ENCODE results near the gene EDEM2. TPM values are rescaled to one million over a fixed set of nuclear protein-coding genes. Genes with fewer than 3 reads are reported as not detected.

The EDEM2 gene
- total and polyA plus RNA-seq, 2 of the 4 experiments (the other 2 are of a cell fraction) = 19.0 to 27.4 TPM

DNA sequence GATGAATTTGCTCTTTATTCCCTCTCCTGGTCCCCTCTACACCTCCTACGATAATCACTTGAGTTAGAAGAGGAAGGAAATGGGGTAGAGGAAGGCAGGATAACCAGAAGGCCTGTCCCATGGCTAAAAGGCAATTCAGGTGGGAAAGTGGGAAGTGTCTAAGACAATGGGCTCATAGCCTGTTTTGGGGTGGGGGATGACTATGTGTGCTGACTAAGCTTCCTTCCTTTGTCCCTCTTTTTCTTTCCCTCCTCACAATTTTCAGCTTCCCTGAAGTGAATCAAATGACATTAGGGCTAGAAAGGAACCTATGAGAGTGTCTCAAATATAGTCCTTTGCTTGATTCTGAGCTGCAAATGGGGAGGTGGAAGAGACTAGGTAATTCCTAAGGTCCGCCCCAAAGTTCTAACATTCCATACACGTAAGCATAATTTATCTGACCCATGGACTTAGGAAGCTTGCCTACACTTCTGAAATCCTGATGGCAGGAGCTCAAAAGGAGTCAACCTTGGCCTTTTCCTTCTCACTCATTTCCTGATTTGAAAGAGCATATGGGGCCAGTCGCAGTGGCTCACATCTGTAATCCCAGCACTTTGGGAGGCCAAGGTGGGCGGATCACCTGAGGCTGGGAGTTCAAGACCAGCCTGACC lies 24.3 kb downstream of the EDEM2 start:
- no peak overlapping the region for H3K18ac ChIP-seq (ENCODE audit: low read depth, low read length)
- DNase-seq (no peak), ATAC-seq (ENCODE audit: low read depth) (no peak)
- H2BK120ac ChIP-seq (ENCODE audit: low read depth, low read length) = no peak overlapping the region
- no peak overlapping the region for H3K14ac ChIP-seq (replicated peaks; ENCODE audit: low read depth, low read length)
- 0 out of 2 replicates have a peak, but pooled peaks cover 2% of the 10 kb centered on the region for H4K20me1 ChIP-seq (ENCODE audit: insufficient read depth, low read length)
- no peak overlapping the region for H4K8ac ChIP-seq (ENCODE audit: low read depth in 2 of 2, low read length in 2 of 2)
- no peak overlapping the region for H2AFZ ChIP-seq (replicated peaks; ENCODE audit: low read length, poor library complexity)
- TF ChIP-seq CHD1 (IDR thresholded peaks at IDR 0.05; ENCODE audit: low read depth, low read length) (no peak), RFX5 (IDR thresholded peaks at IDR 0.05; ENCODE audit: low read depth, low read length) (no peak), CEBPB (IDR thresholded peaks at IDR 0.05; ENCODE audit: low read depth, low read length) (no peak), RAD21 (IDR thresholded peaks at IDR 0.05; ENCODE audit: low read length) (no peak), MXI1 (IDR thresholded peaks at IDR 0.05; ENCODE audit: borderline replicate concordance, low read depth, low read length) (no peak), BHLHE40 (IDR thresholded peaks at IDR 0.05; ENCODE audit: low read depth, low read length) (no peak), SMC3 (IDR thresholded peaks at IDR 0.05; ENCODE audit: low read depth, low read length) (no peak), RCOR1 (IDR thresholded peaks at IDR 0.05; ENCODE audit: insufficient replicate concordance, low read length) (no peak), CTCF (conservative IDR thresholded peaks at IDR 0.05; ENCODE audit: low read depth, low read length) (no peak), USF2 (IDR thresholded peaks at IDR 0.05; ENCODE audit: low read depth, low read length) (no peak), ELK1 (IDR thresholded peaks at IDR 0.05; ENCODE audit: borderline replicate concordance, low read depth, low read length) (no peak), MAFK (IDR thresholded peaks at IDR 0.05; ENCODE audit: low read depth, low read length) (no peak), NFE2L2 (IDR thresholded peaks at IDR 0.05; ENCODE audit: low read depth, low read length) (no peak), FOS (IDR thresholded peaks at IDR 0.05; ENCODE audit: low read depth, low read length) (no peak), POLR2A (IDR thresholded peaks at IDR 0.05; ENCODE audit: low read depth, low read length) (no peak), MAZ (IDR thresholded peaks at IDR 0.05; ENCODE audit: borderline replicate concordance, low read depth, low read length) (no peak)
- H3K27ac ChIP-seq (ENCODE audit: insufficient read depth, low read length) = no peak overlapping the region
- dilution Hi-C loops (cut with HindIII; ENCODE audit: low sequenced_read_pairs, unreplicated experiment) = no loop called here
- H2BK20ac ChIP-seq (ENCODE audit: low read depth, low read length) = no peak overlapping the region
- H3K4ac ChIP-seq (ENCODE audit: low read depth, low read length) = no peak overlapping the region
- BruUV-seq (replicated peaks) = no TSS peak
- H2AK5ac ChIP-seq (ENCODE audit: low read depth, low read length) = no peak overlapping the region
- H3K56ac ChIP-seq (ENCODE audit: extremely low read depth, insufficient read depth, low read length) = no peak overlapping the region
- intact Hi-C loops (cut with micrococcal nuclease) = no loop called here
- peaks cover 12% of the 10 kb centered on the region for H3K4me1 ChIP-seq (ENCODE audit: control insufficient read depth, insufficient read depth, low read length)
- H4K5ac ChIP-seq (ENCODE audit: low read depth, low read length) = no peak overlapping the region
- ChIA-PET CTCF (no interaction called here), POLR2A (ENCODE audit: unreplicated experiment) (no interaction called here)
- H4K91ac ChIP-seq (ENCODE audit: insufficient read depth, low read depth, low read length) = no peak overlapping the region
- in situ Hi-C loops (cut with MboI; ENCODE audit: low sequenced_read_pairs) = no loop called here
- H2BK15ac ChIP-seq (ENCODE audit: low read depth, low read length) = no peak overlapping the region
- H3K4me3 ChIP-seq (ENCODE audit: insufficient read depth, low read depth, low read length) = no peak overlapping the region
- no peak overlapping the region for H2BK5ac ChIP-seq (ENCODE audit: low read depth, low read length, poor library complexity, severe bottlenecking)
- H3K4me2 ChIP-seq (ENCODE audit: low read depth, low read length) = no peak overlapping the region
- no peak overlapping the region for H3K9ac ChIP-seq (ENCODE audit: low read depth, low read length)
- no CpG with 5 or more reads among the region's 5 CpGs for WGBS, 2 experiments (ENCODE audit: extremely low coverage in 2 of 2, insufficient read length in 1 of 2)
- H3K36me3 ChIP-seq (ENCODE audit: control insufficient read depth, insufficient read depth, low read length) = peaks cover 41% of the 10 kb centered on the region
- no peak overlapping the region for H2AK9ac ChIP-seq (replicated peaks; ENCODE audit: low read depth, low read length, poor library complexity)
- no peaks in the 10 kb centered on the region for H3K9me3 ChIP-seq (ENCODE audit: control insufficient read depth, insufficient read depth, low read length)
- H3K23ac ChIP-seq (ENCODE audit: low read depth, low read length) = no peak overlapping the region
- peaks cover 13% of the 10 kb centered on the region for H3K9me1 ChIP-seq (ENCODE audit: insufficient read depth, low read length)
- H3K79me1 ChIP-seq (ENCODE audit: low read depth in 1 of 2, low read length in 2 of 2) = peaks cover 0 to 9% of the 10 kb centered on the region in 2 experiments; a peak in 2 of 4 replicates
- H3K27me3 ChIP-seq (ENCODE audit: control insufficient read depth, insufficient read depth, low read length) = no peaks in the 10 kb centered on the region

Measured in IMR-90 (cell line).